ENCODE results near the gene GPR132.

GPR132 gene

GRCh38 chr14:105015905-105016304, 49.3 kb downstream of the GPR132 start:
- no peak for DNase-seq

- no peak for DNase-seq
Observed at GRCh38 chr14:105015242-105015641, 50.0 kb downstream of the GPR132 start.

- no peak for DNase-seq
Observed at GRCh38 chr14:105014631-105015030, 50.6 kb downstream of the GPR132 start.

GRCh38 chr14:105014032-105014431, 51.2 kb downstream of the GPR132 start:
- no peak for DNase-seq

- DNase-seq, result no peak
Observed at GRCh38 chr14:105013150-105013785, 52.0 kb downstream of the GPR132 start.

GRCh38 chr14:105012171-105012985, 52.9 kb downstream of the GPR132 start:
- DNase-seq, result no peak

DNA sequence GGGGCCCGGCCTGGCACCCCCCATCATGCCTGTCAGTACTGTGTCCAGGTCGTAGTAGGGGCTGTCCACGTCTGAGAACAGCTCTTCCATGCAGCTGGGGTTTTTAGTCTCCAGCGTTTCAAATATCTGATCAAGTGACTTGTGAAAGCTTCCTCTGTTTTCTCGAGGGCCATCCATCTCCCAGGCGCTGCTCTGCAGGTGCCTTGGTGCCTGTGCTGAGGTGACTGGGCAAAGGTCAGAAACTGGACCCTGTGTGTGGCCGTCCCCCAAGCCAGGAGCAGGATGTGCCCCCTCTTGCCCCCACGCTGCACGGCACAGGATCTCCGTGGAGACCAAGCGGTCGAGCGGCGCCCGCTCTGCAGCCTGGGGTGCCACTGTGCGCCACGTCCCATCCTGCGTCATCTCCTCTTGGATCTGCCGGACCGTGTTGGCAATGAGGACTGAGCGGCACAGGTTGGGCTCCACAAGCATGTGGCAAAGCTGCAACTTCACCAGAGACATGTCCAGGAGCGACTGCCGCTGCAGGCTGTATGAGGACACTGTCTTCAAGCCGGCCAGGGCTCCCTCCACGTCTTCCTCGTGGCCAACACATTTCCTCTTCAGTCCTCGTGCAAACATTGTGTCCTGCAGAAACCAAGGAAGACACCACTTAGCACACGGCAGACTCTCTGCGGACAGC, 53.8 kb downstream of the GPR132 start:
- no peak for DNase-seq

DNA sequence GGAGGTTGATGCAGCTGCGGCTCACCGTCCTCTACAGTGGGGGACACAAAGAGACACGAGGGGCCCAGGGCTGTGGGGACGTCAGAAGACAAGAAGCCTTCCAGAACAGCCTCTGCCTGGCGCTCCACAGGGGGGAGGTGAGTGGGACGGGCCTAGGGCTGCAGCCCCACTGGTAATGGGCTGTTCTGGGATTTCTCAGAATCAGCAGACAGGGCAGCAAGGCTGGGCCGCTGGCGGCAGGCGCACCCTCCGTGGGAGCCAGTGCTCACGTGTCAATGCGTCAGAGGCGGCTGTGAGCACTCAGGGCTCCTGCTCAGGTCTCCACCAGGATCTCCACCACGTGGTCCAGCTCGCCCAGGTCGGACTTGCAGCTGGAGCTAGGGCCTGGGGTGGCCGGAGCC, 54.3 kb downstream of the GPR132 start:
- DNase-seq, result no peak

GRCh38 chr14:105010106-105010505, 55.1 kb downstream of the GPR132 start:
- DNase-seq, result no peak

DNA sequence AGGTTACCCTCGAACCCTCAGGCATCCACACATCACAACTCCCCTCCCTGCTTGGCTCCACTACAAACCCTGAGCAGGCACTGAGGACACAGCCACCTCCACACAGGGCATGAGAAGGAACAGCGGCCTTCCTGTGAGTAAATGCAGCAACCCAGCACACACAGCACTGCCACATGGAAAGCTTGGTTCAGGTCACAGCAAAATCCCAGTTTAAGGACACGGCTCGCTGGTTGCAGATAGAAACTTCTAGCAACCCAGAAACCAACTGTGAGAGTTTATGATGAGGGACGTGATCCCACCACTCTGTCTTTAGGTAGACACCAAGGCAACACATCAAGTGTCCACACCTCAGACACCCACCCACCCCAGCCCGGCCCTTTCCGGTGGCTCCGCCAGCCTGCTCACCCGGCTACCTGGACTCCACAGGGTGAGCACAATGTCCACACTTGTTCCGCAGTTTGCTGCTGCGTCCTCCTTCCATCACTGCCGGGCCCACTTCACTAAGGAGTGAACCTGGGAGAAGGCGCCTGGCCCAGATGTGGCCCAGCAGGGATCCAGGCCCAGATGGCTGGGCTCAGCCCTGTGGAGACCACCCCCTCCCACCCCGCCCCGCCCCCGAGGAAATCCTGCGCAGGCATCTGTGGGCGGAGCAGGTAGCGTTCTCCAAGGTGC, 57.5 kb downstream of the GPR132 start:
- no peak for DNase-seq

GRCh38 chr14:105006831-105007592, 58.2 kb downstream of the GPR132 start:
- no peak for DNase-seq

GRCh38 chr14:105005929-105006830, 59.0 kb downstream of the GPR132 start:
- DNase-seq, result no peak

- no peak for DNase-seq
Observed at GRCh38 chr14:105005329-105005928, 59.8 kb downstream of the GPR132 start.
